Astrocyte (in vitro differentiated cells and primary cell): ENCODE data around the gene SLC16A12. TPM values are rescaled to one million over a fixed set of nuclear protein-coding genes. Genes with fewer than 3 reads are reported as not detected.

Source experiments
- DNase-seq: peaks from one replicate; pipeline ENCODE4 v3.0.0-alpha.2; 2010; ENCODE audit warnings: low read depth
- FAIRE-seq: peaks from 2 replicates; lab custom pipeline; 2011; peaks lifted over from hg19 to GRCh38; lab: Jason Lieb, UNC
- H2AFZ ChIP-seq: 2 replicates; pipeline ENCODE4 v1.6.0; 2012; ENCODE audit warnings: low read depth, low read length, inconsistent platforms
- H3K27ac ChIP-seq: 2 replicates; pipeline ENCODE4 v1.5.1; 2011; ENCODE audit warnings: low read depth, low read length, inconsistent platforms
- H3K27me3 ChIP-seq: 2 replicates; pipeline ENCODE4 v1.6.0; 2011; ENCODE audit warnings: low read length, inconsistent platforms; ENCODE audit not compliant: insufficient read depth
- H3K36me3 ChIP-seq: 2 replicates; pipeline ENCODE4 v1.5.1; 2011; ENCODE audit warnings: low read length, inconsistent platforms; ENCODE audit not compliant: insufficient read depth
- H3K4me1 ChIP-seq: 2 replicates; pipeline ENCODE4 v1.5.1; 2011; ENCODE audit warnings: low read length, inconsistent platforms; ENCODE audit not compliant: insufficient read depth
- H3K4me2 ChIP-seq: 2 replicates; pipeline ENCODE4 v1.6.0; 2012; ENCODE audit warnings: low read length, inconsistent platforms
- H3K4me3 ChIP-seq: 2 replicates; pipeline ENCODE4 v1.5.1; 2011; ENCODE audit warnings: low read depth, mild to moderate bottlenecking, low read length, inconsistent platforms; ENCODE audit not compliant: insufficient read depth
- H3K79me2 ChIP-seq: 2 replicates; pipeline ENCODE4 v1.6.0; 2012; ENCODE audit warnings: mild to moderate bottlenecking, low read length, inconsistent platforms; ENCODE audit not compliant: insufficient read depth
- H3K9ac ChIP-seq: 2 replicates; pipeline ENCODE4 v1.6.0; 2012; ENCODE audit warnings: mild to moderate bottlenecking, low read length, inconsistent platforms
- H3K9me3 ChIP-seq: 2 replicates; pipeline ENCODE4 v1.5.1; 2012; ENCODE audit warnings: low read depth, mild to moderate bottlenecking, low read length, inconsistent platforms; ENCODE audit not compliant: insufficient read depth
- H4K20me1 ChIP-seq: 2 replicates; pipeline ENCODE4 v1.6.0; 2012; ENCODE audit warnings: low read length, inconsistent platforms; ENCODE audit not compliant: insufficient read depth
- H3K27ac Mint-ChIP-seq: one replicate; pipeline ENCODE4 v1.8.0; 2021; ENCODE audit warnings: mild to moderate bottlenecking, mixed read lengths; ENCODE audit not compliant: unreplicated experiment
- H3K27me3 Mint-ChIP-seq: one replicate; pipeline ENCODE4 v1.8.0; 2021; ENCODE audit warnings: low read depth, mixed read lengths; ENCODE audit not compliant: unreplicated experiment
- H3K36me3 Mint-ChIP-seq: one replicate; pipeline ENCODE4 v1.8.0; 2021; ENCODE audit warnings: low read depth, mixed read lengths; ENCODE audit not compliant: unreplicated experiment
- H3K4me1 Mint-ChIP-seq: one replicate; pipeline ENCODE4 v1.8.0; 2021; ENCODE audit warnings: low read depth, mixed read lengths; ENCODE audit not compliant: unreplicated experiment
- H3K4me3 Mint-ChIP-seq: one replicate; pipeline ENCODE4 v1.8.0; 2021; ENCODE audit warnings: mild to moderate bottlenecking, moderate library complexity, mixed read lengths; ENCODE audit not compliant: unreplicated experiment
- H3K9me3 Mint-ChIP-seq: one replicate; pipeline ENCODE4 v1.8.0; 2021; ENCODE audit warnings: mild to moderate bottlenecking, mixed read lengths; ENCODE audit not compliant: unreplicated experiment
- EZH2 ChIP-seq: IDR thresholded peaks from 2 replicates; pipeline ENCODE4 v1.6.1; 2012; ENCODE audit warnings: mild to moderate bottlenecking, low read length, inconsistent platforms; ENCODE audit not compliant: insufficient read depth
- total RNA-seq: library from RNA; stranded (reverse); gene quantifications from 2 replicates; pipeline ENCODE4 v1.2.1, GENCODE V29; 2021
- TF ChIP-seq, protein P1 (sequence below): IDR thresholded peaks from 2 replicates; pipeline ENCODE4 v1.5.1; 2011; ENCODE audit warnings: low read depth, mild to moderate bottlenecking, inconsistent platforms, low read length, moderate library complexity; ENCODE audit not compliant: insufficient read depth

SLC16A12 gene
- total RNA-seq, 1 donor from 2014 or later, result 0.59 TPM

DNA sequence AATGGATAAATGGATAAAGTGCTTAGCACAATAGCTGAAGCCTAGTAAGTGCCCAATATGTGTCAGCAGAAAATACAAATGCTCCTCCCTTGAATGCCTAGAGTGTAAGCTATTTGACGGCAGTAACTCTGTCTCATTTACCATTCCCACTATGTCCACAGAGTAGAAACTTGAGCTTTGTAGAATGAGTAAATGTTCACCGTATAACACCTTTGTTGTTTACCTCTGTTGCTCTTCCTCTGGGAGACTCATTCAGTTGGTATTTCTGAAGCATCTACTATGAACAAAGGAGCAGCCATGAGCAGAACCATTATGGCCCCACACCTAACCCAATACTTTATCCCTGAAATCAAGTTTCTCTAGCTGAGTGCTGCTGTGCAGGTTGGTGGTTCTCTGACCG, 8.4 kb upstream of the SLC16A12 start:
- Histone ChIP-seq H2AFZ (no peak overlapping the region), H4K20me1 (no peaks in the 10 kb centered on the region), H3K36me3 (no peaks in the 10 kb centered on the region), H3K79me2 (no peaks in the 10 kb centered on the region), H3K9me3 (no peaks in the 10 kb centered on the region), H3K27me3 (no peaks in the 10 kb centered on the region), H3K4me2 (no peak overlapping the region), H3K4me3 (no peak overlapping the region), H3K9ac (no peak overlapping the region), H3K4me1 (peaks cover 5% of the 10 kb centered on the region), H3K27ac (no peak overlapping the region)
- Mint-ChIP-seq H3K27me3 (no peaks in the 10 kb centered on the region), H3K4me1 (peaks cover 2% of the 10 kb centered on the region), H3K36me3 (no peaks in the 10 kb centered on the region), H3K9me3 (no peaks in the 10 kb centered on the region), H3K27ac (no peak overlapping the region), H3K4me3 (no peak overlapping the region)
- no peak for FAIRE-seq
- DNase-seq, result no peak
- TF ChIP-seq, protein P1, sequence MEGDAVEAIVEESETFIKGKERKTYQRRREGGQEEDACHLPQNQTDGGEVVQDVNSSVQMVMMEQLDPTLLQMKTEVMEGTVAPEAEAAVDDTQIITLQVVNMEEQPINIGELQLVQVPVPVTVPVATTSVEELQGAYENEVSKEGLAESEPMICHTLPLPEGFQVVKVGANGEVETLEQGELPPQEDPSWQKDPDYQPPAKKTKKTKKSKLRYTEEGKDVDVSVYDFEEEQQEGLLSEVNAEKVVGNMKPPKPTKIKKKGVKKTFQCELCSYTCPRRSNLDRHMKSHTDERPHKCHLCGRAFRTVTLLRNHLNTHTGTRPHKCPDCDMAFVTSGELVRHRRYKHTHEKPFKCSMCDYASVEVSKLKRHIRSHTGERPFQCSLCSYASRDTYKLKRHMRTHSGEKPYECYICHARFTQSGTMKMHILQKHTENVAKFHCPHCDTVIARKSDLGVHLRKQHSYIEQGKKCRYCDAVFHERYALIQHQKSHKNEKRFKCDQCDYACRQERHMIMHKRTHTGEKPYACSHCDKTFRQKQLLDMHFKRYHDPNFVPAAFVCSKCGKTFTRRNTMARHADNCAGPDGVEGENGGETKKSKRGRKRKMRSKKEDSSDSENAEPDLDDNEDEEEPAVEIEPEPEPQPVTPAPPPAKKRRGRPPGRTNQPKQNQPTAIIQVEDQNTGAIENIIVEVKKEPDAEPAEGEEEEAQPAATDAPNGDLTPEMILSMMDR, result no peak
- no peak for TF ChIP-seq EZH2

DNA sequence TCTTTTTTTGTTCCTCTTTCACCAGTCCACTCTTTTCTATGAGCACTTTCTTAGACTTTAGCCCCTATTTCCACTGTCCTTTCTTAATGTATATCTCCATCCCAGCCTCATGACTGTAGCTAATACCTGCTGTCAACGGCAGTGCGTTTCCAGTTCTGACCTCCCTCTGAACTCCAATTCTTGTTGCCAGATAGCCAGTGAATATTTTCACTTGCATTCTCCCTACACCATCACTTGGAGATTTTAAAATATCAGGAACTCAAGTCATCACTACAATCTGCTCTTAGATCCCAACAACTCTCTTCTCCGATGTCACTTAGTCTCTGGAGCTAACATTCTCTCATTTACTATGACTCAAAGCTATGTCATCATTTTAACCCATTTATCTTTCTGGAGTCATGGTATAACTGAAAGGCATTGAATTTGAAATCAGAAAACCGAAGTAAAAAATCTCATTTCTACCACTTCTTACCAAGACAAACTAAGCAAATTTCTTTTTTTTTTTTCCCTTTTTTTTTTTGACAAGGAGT, 5.1 kb upstream of the SLC16A12 start:
- H3K4me3 Mint-ChIP-seq, result no peak overlapping the region
- peak; percentile 75 for DNase-seq

DNA sequence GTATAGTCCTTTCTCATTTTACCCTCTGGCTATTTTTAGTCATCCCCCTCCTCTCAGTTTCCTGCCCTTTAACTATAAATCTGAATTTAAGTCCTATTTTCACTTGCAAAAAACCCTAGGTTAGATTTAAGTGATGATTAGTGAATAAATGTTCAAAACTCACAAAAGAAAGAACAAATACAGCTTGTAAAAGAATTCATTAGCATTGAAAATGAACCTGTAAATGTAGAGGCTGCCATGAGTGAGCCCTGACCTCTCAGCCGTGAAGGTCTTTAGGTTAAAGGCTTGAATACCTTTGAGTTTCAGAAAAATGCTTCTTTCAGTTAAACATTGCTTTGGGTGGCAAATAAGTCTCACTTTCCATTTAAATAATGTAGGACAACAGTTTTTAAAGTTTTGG, 2.0 kb upstream of the SLC16A12 start:
- peaks cover 17% of the 10 kb centered on the region for H3K27me3 ChIP-seq
- DNase-seq, result no peak
- no peak overlapping the region for H2AFZ ChIP-seq
- H4K20me1 ChIP-seq, result no peaks in the 10 kb centered on the region
- peaks cover 12% of the 10 kb centered on the region for H3K4me1 ChIP-seq
- H3K36me3 ChIP-seq, result no peaks in the 10 kb centered on the region
- no peak overlapping the region for H3K4me2 ChIP-seq
- no peak overlapping the region for H3K4me3 ChIP-seq
- Mint-ChIP-seq H3K27ac (no peak overlapping the region), H3K4me1 (peaks cover 2% of the 10 kb centered on the region), H3K27me3 (peaks cover 28% of the 10 kb centered on the region), H3K9me3 (no peaks in the 10 kb centered on the region), H3K36me3 (no peaks in the 10 kb centered on the region), H3K4me3 (no peak overlapping the region)
- no peaks in the 10 kb centered on the region for H3K9me3 ChIP-seq
- no peak for TF ChIP-seq EZH2
- TF ChIP-seq, protein P1, result no peak
- no peaks in the 10 kb centered on the region for H3K79me2 ChIP-seq
- H3K9ac ChIP-seq, result no peak overlapping the region
- no peak for FAIRE-seq
- H3K27ac ChIP-seq, result no peak overlapping the region

More for the DNA sequence above, 5.1 kb upstream of the SLC16A12 start:
- no peak overlapping the region for H3K9ac ChIP-seq
- H3K27me3 ChIP-seq, result peaks cover 3% of the 10 kb centered on the region
- no peaks in the 10 kb centered on the region for H3K9me3 ChIP-seq
- Mint-ChIP-seq H3K4me1 (peaks cover 2% of the 10 kb centered on the region), H3K27me3 (peaks cover 15% of the 10 kb centered on the region), H3K27ac (no peak overlapping the region), H3K36me3 (no peaks in the 10 kb centered on the region), H3K9me3 (no peaks in the 10 kb centered on the region)
- H2AFZ ChIP-seq, result no peak overlapping the region
- H3K4me1 ChIP-seq, result peaks cover 5% of the 10 kb centered on the region
- no peak overlapping the region for H3K4me3 ChIP-seq
- H3K27ac ChIP-seq, result no peak overlapping the region
- H3K4me2 ChIP-seq, result peak overlapping the region; percentile 13
- TF ChIP-seq, protein P1, result no peak
- no peak for TF ChIP-seq EZH2
- FAIRE-seq, result no peak
- no peaks in the 10 kb centered on the region for H3K36me3 ChIP-seq
- H4K20me1 ChIP-seq, result no peaks in the 10 kb centered on the region
- no peaks in the 10 kb centered on the region for H3K79me2 ChIP-seq
